NCI-H146 (cell line): Measurements from ENCODE around the gene ISG20L2.

Experiments used
- DNase-seq: peaks from one replicate; lab custom pipeline; 2025; lab: John Stamatoyannopoulos, UW

The ISG20L2 gene

GRCh38 chr1:156752843-156753482, 24.4 kb upstream of the ISG20L2 start:
- DNase-seq = no peak

- peak; percentile 97 for DNase-seq
Measured at GRCh38 chr1:156751757-156752481, 23.4 kb upstream of the ISG20L2 start.

DNA sequence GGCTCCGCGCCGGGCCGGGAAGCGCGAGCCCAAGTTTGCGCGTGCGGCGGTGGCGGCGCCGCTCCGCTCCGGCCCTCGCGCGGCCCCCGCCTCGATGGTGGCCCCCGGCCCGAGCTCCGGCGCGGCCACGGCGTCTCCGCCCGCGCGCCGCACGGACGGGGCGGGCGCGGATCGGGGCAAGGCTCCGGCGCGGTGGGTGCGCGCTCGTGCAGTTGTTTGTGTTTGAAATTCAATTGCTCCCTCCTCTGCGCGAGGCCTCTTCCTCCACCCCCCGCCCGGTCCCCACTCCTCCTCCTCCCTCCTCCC, 22.8 kb upstream of the ISG20L2 start, which contains the start of gene HDGF:
TSS of gene HDGF (minus strand) at position 225 of the 306 bp plus-strand sequence. CDS start 246 bp downstream, outside the sequence.
- no peak for DNase-seq

GRCh38 chr1:156750711-156751450, 22.3 kb upstream of the ISG20L2 start:
- peak; percentile 64 for DNase-seq

DNA sequence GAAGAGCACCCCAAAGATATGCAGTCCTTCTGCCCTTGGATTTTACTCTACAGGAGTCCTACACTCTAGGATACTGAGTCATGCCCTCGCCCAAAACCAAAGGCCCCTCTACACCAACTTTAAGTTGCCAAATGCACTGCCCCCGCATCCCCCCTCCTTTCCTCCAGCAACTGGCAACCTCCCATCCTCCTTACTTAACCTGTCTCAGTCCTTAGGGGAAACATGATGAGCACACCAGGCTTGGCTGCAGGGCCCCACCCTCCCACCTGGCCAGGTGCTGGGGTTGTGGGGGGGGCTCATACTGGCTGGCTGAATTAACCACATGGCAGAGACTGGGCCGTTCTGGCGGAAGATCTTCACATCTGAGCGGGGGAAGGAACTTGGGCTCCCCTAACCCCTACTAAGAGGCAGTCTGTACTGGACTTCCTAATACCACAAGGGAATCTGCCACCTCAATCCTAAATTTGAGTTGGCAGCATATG, 21.7 kb upstream of the ISG20L2 start:
- DNase-seq = peak; percentile 83

DNA sequence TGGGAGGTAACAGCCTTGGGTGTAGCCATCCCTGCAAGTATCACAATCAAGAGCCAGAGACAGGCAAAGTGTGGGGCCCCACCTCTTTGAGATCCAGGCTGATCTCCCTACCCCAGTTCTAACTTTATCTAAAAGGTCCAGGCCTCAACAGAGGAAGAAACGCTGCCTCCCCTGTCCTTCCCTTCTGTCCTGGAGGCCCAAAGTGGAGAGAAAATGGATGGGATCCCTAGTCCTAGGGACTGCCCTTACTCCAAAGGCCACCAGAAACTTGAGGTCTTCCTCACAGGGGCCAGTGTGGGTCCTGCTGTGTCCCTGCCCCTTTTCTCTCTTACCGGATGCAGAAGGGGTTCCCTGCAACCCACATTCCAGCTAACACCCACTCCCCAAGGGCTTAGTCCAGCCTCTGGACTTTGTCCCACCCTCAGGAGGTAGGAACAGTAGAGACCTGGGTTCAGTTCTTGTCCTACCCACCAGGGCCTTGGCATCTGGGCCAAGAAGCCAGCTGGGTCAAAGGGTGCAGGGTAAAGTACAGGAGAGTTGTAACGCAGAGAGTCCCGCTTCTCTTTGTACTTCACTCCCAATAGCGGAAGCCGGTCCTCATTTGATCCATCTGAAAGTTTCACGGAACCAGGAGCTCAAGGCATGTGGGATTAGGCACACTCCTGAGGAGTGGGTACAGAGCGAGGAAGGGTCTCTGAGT, 21.0 kb upstream of the ISG20L2 start:
- no peak for DNase-seq

DNA sequence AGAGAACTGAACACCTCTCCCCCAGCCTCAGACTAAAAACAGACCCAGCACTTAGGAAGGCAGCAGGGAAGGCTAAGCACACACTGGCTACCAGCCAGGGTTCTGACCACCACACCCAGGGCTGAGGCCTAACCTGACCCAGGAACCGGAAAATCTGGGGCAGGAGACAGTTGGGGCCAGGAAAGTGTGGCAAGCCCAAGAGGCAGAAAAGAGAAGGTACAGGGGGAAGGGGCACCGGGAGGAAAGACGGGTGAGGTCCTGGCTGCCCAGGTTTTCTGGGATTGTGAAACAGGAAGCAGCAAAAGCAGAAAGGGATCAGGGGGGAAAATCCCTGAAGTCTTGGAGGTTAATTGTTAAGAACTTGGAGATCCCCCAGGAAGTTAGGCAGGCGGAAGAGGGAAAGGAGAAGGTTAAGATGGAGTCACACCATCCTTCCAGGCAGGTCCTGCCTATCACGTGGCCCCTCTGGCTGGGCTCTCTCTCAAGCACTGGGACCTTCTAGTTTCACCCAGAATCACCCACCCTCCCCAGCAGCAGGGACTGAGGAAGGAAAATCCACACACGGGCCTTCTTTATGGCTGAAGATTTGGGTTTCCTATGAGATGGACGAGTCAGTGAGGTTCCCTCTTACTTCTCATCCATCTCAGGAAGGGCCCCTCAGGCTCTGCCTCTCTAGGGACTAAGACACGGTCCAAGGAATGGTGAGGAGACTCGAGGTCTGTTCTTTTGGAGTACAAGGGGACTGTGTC, 20.3 kb upstream of the ISG20L2 start:
- no peak for DNase-seq

GRCh38 chr1:156747742-156748669, 19.4 kb upstream of the ISG20L2 start:
- peak; percentile 42 for DNase-seq

GRCh38 chr1:156746728-156747631, 18.4 kb upstream of the ISG20L2 start:
- DNase-seq = peak; percentile 92

DNA sequence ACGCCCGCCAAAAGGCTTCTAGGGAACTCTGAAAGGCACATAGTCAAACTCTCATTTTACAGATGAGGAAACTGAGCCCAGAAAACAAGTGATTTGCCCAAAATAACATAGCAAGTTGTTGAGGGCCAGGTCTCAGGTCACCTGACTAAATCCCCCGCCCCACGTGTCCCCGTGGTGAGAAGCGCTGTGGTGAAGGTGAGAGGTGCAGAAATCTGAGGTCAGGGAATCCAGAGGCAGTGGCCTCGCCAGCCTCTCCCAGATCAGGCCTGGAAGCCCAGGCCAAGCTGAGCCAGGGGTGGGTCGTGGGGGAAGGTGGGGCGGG, 17.8 kb upstream of the ISG20L2 start:
- DNase-seq = no peak

DNA sequence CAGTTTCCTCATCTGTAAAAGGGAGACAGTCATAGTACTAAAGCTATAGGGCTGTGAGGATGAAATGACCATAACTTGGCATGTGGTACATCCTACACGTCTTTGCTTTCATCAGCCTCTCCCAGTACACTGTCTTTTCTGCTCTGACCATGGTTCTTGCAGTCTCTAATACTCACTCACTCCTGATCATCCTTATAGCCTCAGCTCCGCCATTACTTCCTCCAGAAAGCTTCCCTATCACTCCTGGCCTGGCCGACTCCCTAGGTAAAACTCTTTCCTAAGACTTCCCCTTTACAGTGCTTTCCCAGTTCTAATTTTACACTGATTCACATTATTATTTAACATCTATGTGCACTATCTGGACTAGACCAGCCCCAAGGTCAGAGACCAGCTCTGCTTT, 17.3 kb upstream of the ISG20L2 start:
- no peak for DNase-seq

- DNase-seq = no peak
Measured at GRCh38 chr1:156744786-156745419, 16.3 kb upstream of the ISG20L2 start.

DNA sequence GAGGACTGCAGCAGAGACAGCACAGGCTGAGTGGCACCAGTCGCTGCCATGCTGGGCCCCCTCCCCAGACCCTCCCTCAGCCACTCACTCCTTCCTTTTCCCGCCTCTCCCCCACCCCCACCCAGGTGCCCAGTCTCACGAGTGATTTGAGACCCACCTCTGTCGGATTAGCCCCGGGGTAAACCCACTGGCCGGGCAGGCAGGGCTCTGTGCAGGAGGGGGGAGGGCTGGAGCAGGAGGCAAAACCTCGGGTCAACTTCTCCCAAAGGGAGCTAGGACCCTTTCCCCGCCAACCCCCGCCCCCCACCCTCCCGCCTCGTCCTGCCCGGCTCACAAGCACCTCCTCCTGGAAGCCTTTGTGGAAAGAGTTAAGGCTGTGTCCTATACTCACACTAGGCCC, 15.8 kb upstream of the ISG20L2 start:
- DNase-seq = no peak

DNA sequence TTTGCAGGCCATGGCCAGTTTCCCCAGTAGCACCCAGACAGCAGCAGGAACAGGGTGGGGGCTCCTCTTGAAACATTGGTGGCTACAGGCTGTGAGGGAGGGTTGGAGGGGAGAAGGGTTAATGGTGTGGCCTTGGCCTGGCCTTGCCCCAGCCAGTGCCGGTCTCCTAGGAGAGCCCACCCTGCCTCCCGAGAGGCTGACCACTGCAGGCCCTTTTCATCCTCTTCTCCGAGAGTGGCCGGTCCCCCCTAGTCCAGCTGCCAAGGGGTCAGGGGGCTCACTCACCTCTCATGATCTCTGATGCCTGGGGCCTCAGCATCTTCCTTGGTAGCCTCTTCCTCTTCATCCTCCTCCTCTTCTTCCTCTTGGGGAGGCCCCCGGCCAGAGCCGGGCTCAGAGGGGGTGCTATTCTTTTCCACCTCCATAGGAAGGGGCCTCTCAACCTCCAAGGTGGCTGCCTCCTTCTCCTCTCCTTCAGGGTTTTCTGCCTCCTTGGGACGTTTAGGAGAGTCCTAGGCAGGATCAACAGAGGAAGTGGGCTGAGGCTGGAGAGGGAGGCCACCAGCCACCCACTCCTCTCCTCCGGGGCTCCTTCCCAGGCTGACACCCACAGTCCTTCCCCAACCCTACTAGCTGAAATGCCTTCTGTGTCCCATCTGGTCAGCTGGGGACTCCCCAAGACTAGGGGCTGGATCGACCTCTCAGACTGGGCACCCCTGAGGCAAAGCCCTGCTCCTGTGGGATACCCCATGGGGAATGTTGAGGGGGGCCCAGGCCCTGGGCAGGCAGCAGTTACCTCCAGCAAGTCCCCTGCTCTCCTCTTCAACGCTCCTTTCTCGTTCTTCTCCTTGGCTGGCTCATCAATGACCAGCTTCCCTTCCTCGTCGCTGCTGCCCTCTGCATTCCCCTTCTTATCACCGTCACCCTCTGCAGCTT, 15.1 kb upstream of the ISG20L2 start:
- no peak for DNase-seq

DNA sequence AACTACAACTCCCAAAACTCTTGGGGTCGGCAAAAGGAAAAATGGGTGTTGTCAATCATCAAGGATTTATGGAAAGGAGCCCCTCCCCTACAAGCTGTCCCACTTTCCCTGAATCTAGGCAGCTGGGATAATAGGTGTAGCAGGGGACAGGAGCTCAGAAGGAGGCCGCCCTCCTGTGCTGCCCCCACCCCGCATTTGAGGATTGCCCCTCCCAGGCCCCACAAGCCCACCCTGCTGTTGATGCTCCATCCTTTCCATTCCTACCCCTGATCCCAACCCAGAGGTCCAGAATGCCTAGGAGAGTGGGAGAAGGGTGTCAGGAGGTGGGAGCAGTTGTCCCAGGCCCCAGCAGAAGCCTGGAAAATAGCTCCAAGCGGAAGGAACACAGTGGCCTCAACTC, 14.2 kb upstream of the ISG20L2 start:
- no peak for DNase-seq

GRCh38 chr1:156742017-156742416, 13.5 kb upstream of the ISG20L2 start:
- DNase-seq = no peak

DNA sequence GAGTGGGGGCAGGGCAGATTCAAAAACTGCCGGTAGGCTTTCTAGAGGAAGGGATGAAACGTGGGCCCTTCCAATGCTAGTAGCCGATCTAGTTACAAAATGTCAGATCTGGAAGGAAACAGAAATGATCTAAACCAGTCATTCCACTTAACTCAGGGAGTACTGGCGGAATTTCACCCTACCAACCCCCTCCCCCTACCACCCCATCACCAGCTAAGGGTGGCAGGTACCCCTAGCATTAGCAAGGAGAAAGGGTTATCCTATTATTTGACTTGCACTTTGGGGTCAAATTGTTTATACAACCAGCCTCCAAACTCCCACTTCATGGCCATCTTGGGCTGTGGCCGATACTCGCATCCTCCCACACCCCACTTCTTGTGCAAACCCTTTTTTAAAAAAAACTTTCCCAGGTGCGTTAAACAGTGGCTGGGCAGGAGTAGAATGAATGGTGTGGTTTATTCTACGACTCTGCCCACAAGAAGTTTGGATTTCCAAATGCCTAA, 13.0 kb upstream of the ISG20L2 start:
- DNase-seq = no peak
